ENCODE data around the gene LHX1.

LHX1 gene

DNA sequence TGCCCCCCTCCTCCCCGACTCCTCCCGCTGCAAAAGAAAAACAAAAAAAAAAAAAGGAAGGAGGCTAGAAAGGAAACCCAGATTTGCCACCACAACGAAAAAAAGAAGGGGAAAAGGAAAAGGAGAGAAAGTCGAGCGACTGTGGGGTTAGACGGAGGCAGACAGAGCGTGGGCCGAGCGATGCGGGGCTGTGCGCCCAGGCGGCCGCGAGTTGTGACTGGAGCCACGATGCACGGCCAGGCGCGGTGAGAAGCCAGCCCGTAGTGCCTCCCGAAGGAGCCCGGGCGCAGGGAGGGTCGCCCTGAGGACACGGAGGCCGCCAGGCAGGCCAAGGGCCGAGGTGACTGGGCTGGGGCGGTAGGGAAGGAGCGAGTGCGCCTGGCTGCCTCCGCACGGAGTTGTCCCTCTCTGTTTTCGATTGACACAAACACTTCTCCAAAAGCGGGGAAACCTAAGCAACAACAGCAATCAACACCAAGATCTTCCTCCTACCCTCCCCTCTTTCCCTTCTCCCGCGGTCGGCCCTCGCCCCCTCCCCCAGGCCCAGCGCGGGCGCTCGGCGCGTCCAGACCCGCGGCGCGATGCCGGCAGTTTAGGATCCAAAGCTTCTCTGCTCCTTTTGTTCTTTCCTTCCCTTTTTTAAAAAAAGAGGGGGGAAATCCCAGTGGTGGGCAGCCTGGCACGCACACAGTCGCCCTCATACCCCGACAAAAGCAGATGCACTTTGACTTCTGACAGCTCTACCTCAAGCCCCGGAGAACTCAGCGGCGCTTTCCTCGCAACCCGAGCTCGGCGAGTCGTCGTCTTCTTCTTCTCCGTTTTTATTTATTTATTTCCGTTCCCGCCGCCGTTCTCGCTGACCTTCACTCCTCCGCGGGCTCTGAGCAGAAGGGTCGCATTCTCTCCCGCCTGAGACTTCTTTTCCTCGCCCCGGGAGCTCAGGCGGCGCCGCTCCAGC is at the start of gene LHX1:
Gene LHX1, plus strand, starts transcription at position 475 of the 958 bp plus-strand sequence. CDS start 723 bp downstream, outside the sequence.
- DNase-seq (ENCODE audit: low read depth): no peak
- TF ChIP-seq, protein P1, sequence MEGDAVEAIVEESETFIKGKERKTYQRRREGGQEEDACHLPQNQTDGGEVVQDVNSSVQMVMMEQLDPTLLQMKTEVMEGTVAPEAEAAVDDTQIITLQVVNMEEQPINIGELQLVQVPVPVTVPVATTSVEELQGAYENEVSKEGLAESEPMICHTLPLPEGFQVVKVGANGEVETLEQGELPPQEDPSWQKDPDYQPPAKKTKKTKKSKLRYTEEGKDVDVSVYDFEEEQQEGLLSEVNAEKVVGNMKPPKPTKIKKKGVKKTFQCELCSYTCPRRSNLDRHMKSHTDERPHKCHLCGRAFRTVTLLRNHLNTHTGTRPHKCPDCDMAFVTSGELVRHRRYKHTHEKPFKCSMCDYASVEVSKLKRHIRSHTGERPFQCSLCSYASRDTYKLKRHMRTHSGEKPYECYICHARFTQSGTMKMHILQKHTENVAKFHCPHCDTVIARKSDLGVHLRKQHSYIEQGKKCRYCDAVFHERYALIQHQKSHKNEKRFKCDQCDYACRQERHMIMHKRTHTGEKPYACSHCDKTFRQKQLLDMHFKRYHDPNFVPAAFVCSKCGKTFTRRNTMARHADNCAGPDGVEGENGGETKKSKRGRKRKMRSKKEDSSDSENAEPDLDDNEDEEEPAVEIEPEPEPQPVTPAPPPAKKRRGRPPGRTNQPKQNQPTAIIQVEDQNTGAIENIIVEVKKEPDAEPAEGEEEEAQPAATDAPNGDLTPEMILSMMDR (IDR thresholded peaks at IDR 0.05; ENCODE audit: low read length, missing control alignments): no peak
- no peak within 1 kb of the TSS for H3K4me3 ChIP-seq (replicated peaks; ENCODE audit: low read depth, low read length)

DNA sequence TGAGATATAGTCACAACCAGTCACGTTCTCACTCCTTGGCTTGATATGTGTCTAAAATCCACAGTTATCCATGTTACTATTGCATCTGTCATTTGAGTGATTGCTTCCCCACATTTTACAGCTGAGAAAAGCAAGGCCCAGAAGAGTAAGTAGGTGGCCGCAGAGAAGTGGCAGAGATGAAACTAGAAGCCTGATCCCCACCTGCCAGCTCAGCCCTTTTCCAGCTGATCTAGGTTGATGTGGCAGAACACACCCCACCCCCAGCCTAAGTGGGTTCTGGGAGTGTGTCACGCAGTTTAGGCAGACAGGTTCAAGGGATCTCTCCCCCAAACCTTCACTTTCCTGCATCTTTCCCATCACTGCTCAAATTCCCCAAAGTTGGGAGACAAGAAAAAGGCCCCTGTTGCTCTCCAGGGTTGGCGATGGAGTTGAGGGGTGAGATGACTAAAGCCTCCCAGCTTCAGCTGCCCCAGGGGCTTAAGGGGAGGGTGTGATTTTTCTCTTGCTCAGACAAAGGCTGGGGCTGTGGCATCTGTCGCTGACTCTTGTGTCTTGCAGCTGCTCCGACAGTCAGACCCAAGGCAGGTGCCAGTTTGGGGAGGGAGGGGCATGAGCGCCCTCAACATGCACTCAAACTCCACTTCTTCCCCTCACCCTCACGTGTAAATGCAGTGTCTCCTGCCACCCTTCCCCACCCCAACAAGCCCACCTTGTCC is 48.9 kb upstream of the LHX1 start:
- no peak for DNase-seq (ENCODE audit: low read depth)
- TF ChIP-seq, protein P1 (IDR thresholded peaks at IDR 0.05; ENCODE audit: low read length, missing control alignments): no peak
- no peak overlapping the region for H3K4me3 ChIP-seq (replicated peaks; ENCODE audit: low read depth, low read length)

DNA sequence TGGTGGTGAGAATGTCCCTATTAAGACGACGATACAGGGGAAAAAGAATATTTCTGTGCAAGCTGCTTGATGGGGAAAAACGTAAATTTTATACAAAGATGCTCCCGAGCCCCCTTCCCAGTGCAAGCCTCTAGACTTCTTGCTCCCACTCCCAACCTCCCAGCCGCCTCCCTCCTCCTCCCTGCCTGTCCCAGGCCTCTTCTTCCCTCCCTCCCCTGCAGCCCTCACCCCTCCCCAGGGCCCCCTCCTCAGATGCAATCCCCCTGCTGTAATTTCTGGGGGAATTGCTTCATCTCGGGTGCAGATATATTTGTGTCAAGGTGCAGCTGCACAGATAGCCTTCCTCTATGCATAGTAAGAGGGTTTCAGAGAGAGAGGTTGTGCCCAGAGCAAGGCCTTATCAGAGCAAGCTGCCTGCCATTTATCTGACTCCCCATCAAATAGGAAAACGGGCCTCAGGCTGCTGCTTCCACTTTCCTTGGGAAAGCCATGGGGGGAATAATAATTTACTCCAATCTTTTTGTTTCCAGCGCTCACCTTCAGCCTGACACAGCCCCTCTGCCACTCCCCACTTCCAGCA is 47.4 kb upstream of the LHX1 start:
- DNase-seq (ENCODE audit: low read depth): no peak
- TF ChIP-seq, protein P1 (IDR thresholded peaks at IDR 0.05; ENCODE audit: low read length, missing control alignments): no peak
- no peak overlapping the region for H3K4me3 ChIP-seq (replicated peaks; ENCODE audit: low read depth, low read length)

DNA sequence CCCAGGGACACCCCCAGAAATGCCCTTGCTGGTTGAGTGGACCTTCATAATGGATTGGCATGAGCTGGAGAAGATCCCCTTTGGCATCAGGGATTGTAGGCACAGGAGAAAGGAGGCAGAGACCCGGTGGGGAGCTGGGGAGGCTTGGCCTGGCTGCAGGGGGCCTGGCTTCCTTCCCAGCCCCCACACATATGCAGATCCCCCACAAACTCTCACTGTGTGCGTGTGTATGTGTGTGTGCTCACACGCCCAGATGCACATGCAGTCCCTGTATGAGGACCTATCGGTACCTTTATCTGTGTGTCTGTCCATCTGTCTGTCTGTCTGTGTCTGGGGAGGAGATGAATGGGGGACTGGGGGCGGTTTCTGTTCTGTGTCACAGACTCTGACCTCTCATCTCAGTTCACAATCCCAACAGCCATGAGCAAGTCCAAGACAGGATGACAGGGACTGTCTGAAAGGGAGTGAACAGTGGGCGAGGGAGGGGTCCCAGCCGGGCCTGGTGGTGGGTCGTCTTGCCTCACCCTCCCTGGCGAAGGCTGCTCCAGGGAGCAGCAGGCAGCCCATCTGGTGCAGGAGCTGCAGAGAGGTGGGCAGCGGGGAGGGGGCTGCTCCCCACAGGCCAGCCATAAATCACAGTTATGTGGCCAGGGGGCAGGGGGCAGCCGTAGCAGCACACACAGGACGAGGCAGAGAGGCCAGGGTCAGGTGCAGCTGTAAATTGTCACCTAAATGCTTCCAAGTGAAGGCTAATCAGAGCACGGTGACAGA is 46.7 kb upstream of the LHX1 start:
- TF ChIP-seq, protein P1 (IDR thresholded peaks at IDR 0.05; ENCODE audit: low read length, missing control alignments): no peak
- H3K4me3 ChIP-seq (replicated peaks; ENCODE audit: low read depth, low read length): no peak overlapping the region
- no peak for DNase-seq (ENCODE audit: low read depth)

DNA sequence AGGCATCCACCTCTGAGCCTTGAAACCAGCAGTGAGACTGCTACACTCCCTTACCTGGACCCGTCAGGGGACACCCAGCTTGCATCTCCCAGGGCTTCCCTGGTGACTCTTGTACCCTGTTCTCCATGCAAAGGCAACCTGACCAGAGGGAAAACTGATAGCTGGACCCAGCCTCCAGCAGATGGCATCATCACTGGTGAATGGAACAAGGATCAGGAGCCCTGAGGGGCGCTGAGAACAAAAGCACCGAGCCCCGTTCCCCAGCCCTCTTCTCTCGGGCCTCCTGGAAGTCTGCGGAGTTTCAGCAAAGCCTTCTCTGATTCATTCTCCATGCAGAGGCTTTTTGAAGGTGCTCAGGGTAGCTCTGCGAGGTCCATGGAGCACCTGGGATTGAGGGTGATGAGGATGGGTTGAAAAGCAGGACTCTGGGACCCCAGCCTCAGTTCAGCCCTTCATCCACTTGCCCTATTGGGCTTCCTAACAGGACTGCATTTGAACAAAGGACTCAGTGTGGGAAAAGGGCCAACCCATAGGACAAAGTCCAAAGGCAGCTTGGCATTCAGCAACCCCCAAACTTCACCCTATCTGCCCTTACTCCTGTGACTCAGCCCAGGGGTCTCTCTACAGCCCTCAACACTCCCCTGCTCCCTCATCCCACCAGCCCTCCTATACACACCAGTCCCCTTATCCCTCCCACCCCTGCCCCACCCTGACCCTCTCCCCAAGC is 45.0 kb upstream of the LHX1 start:
- no peak for DNase-seq (ENCODE audit: low read depth)
- TF ChIP-seq, protein P1 (IDR thresholded peaks at IDR 0.05; ENCODE audit: low read length, missing control alignments): no peak
- H3K4me3 ChIP-seq (replicated peaks; ENCODE audit: low read depth, low read length): no peak overlapping the region

DNA sequence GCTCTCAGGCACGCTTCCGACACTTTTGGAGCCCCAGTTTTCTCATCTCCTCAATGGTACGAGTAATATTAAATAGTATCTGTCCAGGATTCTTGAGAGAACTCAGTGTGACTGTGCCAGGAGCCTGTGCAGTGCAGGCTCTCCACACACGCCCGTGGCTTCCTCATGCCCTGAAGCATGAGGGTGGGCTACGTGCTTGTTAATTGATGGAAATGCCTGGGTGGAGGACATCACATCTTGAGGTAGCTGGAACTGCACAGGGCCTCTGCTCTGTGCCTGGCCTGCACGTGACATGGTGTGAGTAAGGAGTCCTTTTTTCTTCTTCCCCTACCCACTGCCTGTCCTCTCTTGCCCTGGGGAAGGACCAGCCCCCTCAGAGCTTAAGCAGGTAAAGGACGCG is 43.1 kb upstream of the LHX1 start:
- H3K4me3 ChIP-seq (replicated peaks; ENCODE audit: low read depth, low read length): no peak overlapping the region
- no peak for DNase-seq (ENCODE audit: low read depth)
- TF ChIP-seq, protein P1 (IDR thresholded peaks at IDR 0.05; ENCODE audit: low read length, missing control alignments): no peak
